Endothelial cell of umbilical vein (primary cell): ENCODE results near the gene SLC24A3. TPM values are rescaled to one million over a fixed set of nuclear protein-coding genes. Genes with fewer than 3 reads are reported as not detected.

ENCODE experiments used
- BruUV-seq: library from RNA; stranded (reverse); fragments of 400-500 nt; replicated peaks from 2 replicates; lab custom pipeline; 2021; lab: Mats Ljungman, UMichigan
- CTCF ChIA-PET: fragments of 300-600, 350-600 bp; sonication (Branson Sonifier 250); formaldehyde crosslinking; loops from one replicate; lab custom pipeline; 2021; ENCODE audit warnings: antibody characterized with exemption, inconsistent platforms; lab: Charles Lee
- POLR2A ChIA-PET: fragments of 300-600, 350-600 bp; sonication (Branson Sonifier 250); formaldehyde crosslinking; loops from one replicate; lab custom pipeline; 2021; ENCODE audit warnings: antibody characterized with exemption, inconsistent platforms; lab: Charles Lee
- DNase-seq: peaks from one replicate; pipeline ENCODE4 v3.0.0-alpha.2; 2011; ENCODE audit warnings: low read depth, low spot score
- FAIRE-seq: peaks from 2 replicates; lab custom pipeline; 2011; peaks lifted over from hg19 to GRCh38; lab: Jason Lieb, UNC
- H2AFZ ChIP-seq: 2 replicates; pipeline ENCODE4 v1.6.0; 2012; ENCODE audit warnings: low read depth, low read length, control low read depth, inconsistent platforms
- H3K27ac ChIP-seq: 2 replicates; pipeline ENCODE4 v1.5.1; 2011; ENCODE audit warnings: low read depth, mild to moderate bottlenecking, control low read depth, low read length, moderate library complexity; ENCODE audit not compliant: insufficient read depth
- H3K27me3 ChIP-seq, 2 experiments: 2 replicates each; pipeline versions ENCODE4 v1.6.0 to v1.6.1; 2011; ENCODE audit warnings: low read length in 2 of 2, mixed read lengths in 1 of 2; ENCODE audit not compliant: control insufficient read depth in 2 of 2, insufficient read depth in 2 of 2
- H3K36me3 ChIP-seq, 2 experiments: 2 replicates in 1 of 2; 3 replicates in 1 of 2; pipeline ENCODE4 v1.5.1; 2011; ENCODE audit warnings: low read length in 2 of 2, mild to moderate bottlenecking in 1 of 2, moderate library complexity in 1 of 2; ENCODE audit not compliant: control insufficient read depth in 2 of 2, insufficient read depth in 2 of 2; ENCODE audit errors: extremely low read depth in 1 of 2
- H3K4me1 ChIP-seq: 3 replicates; pipeline ENCODE4 v1.5.1; 2011; ENCODE audit warnings: mild to moderate bottlenecking, low read length; ENCODE audit not compliant: control insufficient read depth, insufficient read depth; ENCODE audit errors: extremely low read depth
- H3K4me2 ChIP-seq: 2 replicates; pipeline ENCODE4 v1.6.1; 2011; ENCODE audit warnings: low read length, control low read depth, mixed read lengths; ENCODE audit not compliant: insufficient read depth
- H3K4me3 ChIP-seq, 3 experiments: fragments of 200-600 bp in 1 of 3; sonication (generic), shearing (Covaris generic) in 1 of 3; replicated peaks in 1 of 3; 2 replicates each; pipeline ENCODE4 v1.5.1; 2011 to 2016; ENCODE audit warnings: control low read depth in 3 of 3, low read length in 3 of 3, mild to moderate bottlenecking in 2 of 3, inconsistent platforms in 1 of 3, low read depth in 1 of 3, moderate library complexity in 1 of 3; ENCODE audit not compliant: insufficient read depth in 1 of 3
- H3K79me2 ChIP-seq: 2 replicates; pipeline ENCODE4 v1.6.0; 2012; ENCODE audit warnings: low read length, inconsistent platforms; ENCODE audit not compliant: control insufficient read depth, insufficient read depth
- H3K9ac ChIP-seq: replicated peaks from 2 replicates; pipeline ENCODE3; 2011; ENCODE audit warnings: low read length, control low read depth; ENCODE audit not compliant: insufficient read depth; ENCODE audit errors: extremely low read depth
- H3K9me1 ChIP-seq: replicated peaks from 3 replicates; pipeline ENCODE4 v1.6.0; 2011; ENCODE audit warnings: mild to moderate bottlenecking, low read length; ENCODE audit not compliant: control insufficient read depth, insufficient read depth; ENCODE audit errors: extremely low read depth
- H3K9me3 ChIP-seq: replicated peaks from 2 replicates; pipeline ENCODE4 v1.5.1; 2012; ENCODE audit warnings: low read length, inconsistent platforms; ENCODE audit not compliant: control insufficient read depth, insufficient read depth
- H4K20me1 ChIP-seq: replicated peaks from 2 replicates; pipeline ENCODE3; 2011; ENCODE audit warnings: mild to moderate bottlenecking, low read length; ENCODE audit not compliant: control insufficient read depth, insufficient read depth; ENCODE audit errors: extremely low read depth
- CTCF ChIP-seq, 2 donors: IDR thresholded peaks; 1 replicate in 1 of 2; 2 replicates in 1 of 2; pipeline ENCODE4 v1.5.1; 2011; ENCODE audit warnings: low read length in 2 of 2, mild to moderate bottlenecking in 2 of 2, moderate library complexity in 2 of 2, control low read depth in 1 of 2, inconsistent platforms in 1 of 2, low read depth in 1 of 2; ENCODE audit not compliant: insufficient read depth in 1 of 2; ENCODE audit errors: extremely low read depth in 1 of 2
- EZH2 ChIP-seq: IDR thresholded peaks from 2 replicates; pipeline ENCODE4 v1.6.1; 2012; ENCODE audit warnings: borderline replicate concordance, low read depth, mild to moderate bottlenecking, moderate library complexity, low read length, inconsistent platforms; ENCODE audit not compliant: severe bottlenecking
- FOS ChIP-seq: IDR thresholded peaks from 2 replicates; pipeline ENCODE4 v1.6.1; 2011; ENCODE audit warnings: mild to moderate bottlenecking, low read length, moderate library complexity, borderline replicate concordance; ENCODE audit not compliant: insufficient read depth
- GATA2 ChIP-seq: IDR thresholded peaks from 2 replicates; pipeline ENCODE4 v1.7.0; 2011; ENCODE audit warnings: low read depth, mild to moderate bottlenecking, moderate library complexity, mixed read lengths, low read length; ENCODE audit not compliant: insufficient read length, insufficient read depth
- JUN ChIP-seq: IDR thresholded peaks from 2 replicates; pipeline ENCODE4 v1.6.1; 2011; ENCODE audit warnings: borderline replicate concordance, low read depth; ENCODE audit not compliant: insufficient read length, insufficient read depth
- MAX ChIP-seq: IDR thresholded peaks from 2 replicates; pipeline ENCODE4 v1.6.1; 2011; ENCODE audit not compliant: insufficient read depth, insufficient read length
- MYC ChIP-seq: IDR thresholded peaks from one replicate; pipeline ENCODE4 v1.6.1; 2011; ENCODE audit warnings: mild to moderate bottlenecking, low read depth, low read length
- POLR2A ChIP-seq: IDR thresholded peaks from 2 replicates; pipeline ENCODE4 v1.6.1; 2012; ENCODE audit warnings: low read depth, mild to moderate bottlenecking, control low read depth, low read length
- POLR2AphosphoS5 ChIP-seq: IDR thresholded peaks from 2 replicates; pipeline ENCODE4 v1.6.1; 2012; ENCODE audit warnings: low read depth, mild to moderate bottlenecking, control low read depth, low read length, moderate library complexity; ENCODE audit not compliant: insufficient read depth
- dilution Hi-C: fragments of 300-500 bp; cut with MboI; formaldehyde crosslinking; loops from one replicate; pipeline ENCODE4 v1.15.0; 2019; ENCODE audit warnings: low sequenced_read_pairs; ENCODE audit not compliant: extremely low pct_ligation_motif_present
- intact Hi-C: fragments of 100-400 bp; cut with micrococcal nuclease; formaldehyde crosslinking; loops from one replicate; pipeline ENCODE4 v1.10.0; 2022
- polyA plus RNA-seq, 4 experiments: library from polyadenylated mRNA; depleted of rRNA in 3 of 4; stranded (reverse) in 3 of 4; unstranded in 1 of 4; fragments of >200 nt; gene quantifications; 2 replicates each; pipeline versions ENCODE4 v1.2.1 to v1.2.3, GENCODE V29; 2011 to 2012; ENCODE audit warnings: missing spikeins in 1 of 4
- total RNA-seq: library from RNA; stranded (reverse); gene quantifications from 2 replicates; pipeline ENCODE4 v1.2.3, GENCODE V29; 2021

The SLC24A3 gene
- total and polyA plus RNA-seq, 2 donors (not counting 3 experiments of a cell fraction or from before 2014, with no cell fraction given), result not detected

DNA sequence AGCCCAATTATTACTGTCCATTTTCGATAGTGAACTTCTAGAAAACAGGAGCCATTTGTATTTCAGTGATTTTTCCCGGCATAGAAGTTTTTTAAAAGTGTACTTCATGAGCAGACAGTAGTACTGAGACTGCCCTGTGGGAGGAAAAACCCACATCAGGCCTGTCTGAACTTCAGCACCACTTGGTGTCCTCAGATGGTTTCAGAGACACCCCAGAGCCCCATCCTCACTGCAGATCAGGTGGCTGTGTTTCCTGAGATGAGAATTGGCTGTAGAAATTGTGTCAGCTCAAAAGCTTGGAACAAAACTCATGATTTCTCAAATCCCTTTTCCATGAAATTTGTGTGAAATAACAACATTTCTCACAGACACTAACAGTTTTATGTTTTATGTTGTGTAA, 435.6 kb downstream of the SLC24A3 start:
- no TSS peak for BruUV-seq
- H3K4me3 ChIP-seq, result no peak overlapping the region
- POLR2A ChIA-PET, result no interaction called here
- H3K4me1 ChIP-seq, result peaks cover 6% of the 10 kb centered on the region
- H4K20me1 ChIP-seq, result no peaks in the 10 kb centered on the region
- H3K9me3 ChIP-seq, result no peaks in the 10 kb centered on the region
- dilution Hi-C loops (no loop called here), intact Hi-C loops (no loop called here)
- H3K9me1 ChIP-seq, result no peaks in the 10 kb centered on the region
- DNase-seq, result no peak
- CTCF ChIA-PET, result interaction anchor here (3.9 kb wide), 1 partner anchor 18 kb away, joined by 26 read pairs; no protein-coding TSS in a partner anchor
- peaks cover 2 to 4% of the 10 kb centered on the region in 2 experiments for H3K27me3 ChIP-seq
- no peaks in the 10 kb centered on the region for H3K79me2 ChIP-seq
- no peak for FAIRE-seq
- H3K27ac ChIP-seq, result no peak overlapping the region
- TF ChIP-seq MAX (no peak), MYC (no peak), GATA2 (no peak), EZH2 (no peak), POLR2AphosphoS5 (no peak), JUN (no peak), POLR2A (no peak), FOS (no peak), CTCF (IDR thresholded peaks at IDR 0.05; ENCODE audit: extremely low read depth in 1 of 2, insufficient read depth in 1 of 2, low read depth in 1 of 2, low read length in 2 of 2) (no peak)
- no peak overlapping the region for H2AFZ ChIP-seq
- H3K36me3 ChIP-seq, result no peaks in the 10 kb centered on the region
- no peak overlapping the region for H3K9ac ChIP-seq
- H3K4me2 ChIP-seq, result no peak overlapping the region
